ENCODE results near the gene DUSP16.

- TF ChIP-seq REST (IDR thresholded peaks at IDR 0.05; ENCODE audit: borderline replicate concordance) (no peak), EZH2 (IDR thresholded peaks at IDR 0.05; ENCODE audit: borderline replicate concordance, insufficient read depth, low read length, poor library complexity, severe bottlenecking) (no peak), CTCF (IDR thresholded peaks at IDR 0.05; ENCODE audit: poor library complexity, severe bottlenecking) (no peak), EP300 (conservative IDR thresholded peaks at IDR 0.05; ENCODE audit: poor library complexity, severe bottlenecking) (no peak), SMC3 (conservative IDR thresholded peaks at IDR 0.05; ENCODE audit: poor library complexity) (no peak), TAF1 (IDR thresholded peaks at IDR 0.05; ENCODE audit: low read depth) (no peak)
Observed at GRCh38 chr12:12483438-12483837, 79.2 kb downstream of the DUSP16 start.

All from neural cell (in vitro differentiated cells).